ENCODE data around the gene CRX.
"Not testable (repeated sequence)": the region's sequence is repeated elsewhere in the genome, so short reads cannot be mapped to it uniquely, and the experiment has no call there.

Gene CRX

GRCh38 chr19:47804451-47804850 lies 17.3 kb upstream of the CRX start, which contains the start of gene TPRX1:
Gene TPRX1, minus strand, starts transcription at chr19:47804551. Its CDS starts 12 bp downstream, at chr19:47804539.
- not testable (repeated sequence) for DNase-seq

- no peak for DNase-seq
These were observed 16.4 kb upstream of the CRX start for GRCh38 chr19:47805313-47805712.

- no peak for DNase-seq
These were observed 15.3 kb upstream of the CRX start for GRCh38 chr19:47806435-47806834.

- peak; percentile 67 for DNase-seq
These were observed 8.3 kb upstream of the CRX start for GRCh38 chr19:47813304-47813994.

- no peak for DNase-seq
These were observed 7.8 kb upstream of the CRX start for GRCh38 chr19:47813995-47814328.

GRCh38 chr19:47816270-47816669 lies 5.5 kb upstream of the CRX start:
- DNase-seq = not testable (repeated sequence)

GRCh38 chr19:47818221-47818620 lies 3.5 kb upstream of the CRX start:
- DNase-seq = not testable (repeated sequence)

- DNase-seq = no peak
These were observed 1.9 kb upstream of the CRX start for GRCh38 chr19:47819858-47820257.

GRCh38 chr19:47820410-47820809 lies 1.3 kb upstream of the CRX start:
- DNase-seq = no peak

- DNase-seq = no peak
These were observed 2.7 kb downstream of the CRX start for GRCh38 chr19:47824396-47824795.

- DNase-seq = no peak
These were observed 5.1 kb downstream of the CRX start for GRCh38 chr19:47826800-47827199.

GRCh38 chr19:47832723-47833122 lies 11.0 kb downstream of the CRX start:
- DNase-seq = no peak

- no peak for DNase-seq
These were observed 14.3 kb downstream of the CRX start for GRCh38 chr19:47836038-47836437.

- no peak for DNase-seq
These were observed 17.7 kb downstream of the CRX start for GRCh38 chr19:47839411-47839810.

- DNase-seq = no peak
These were observed 18.2 kb downstream of the CRX start for GRCh38 chr19:47839913-47840312.

- no peak for DNase-seq
These were observed 21.2 kb downstream of the CRX start for GRCh38 chr19:47842941-47843340.

GRCh38 chr19:47848425-47848822 lies 26.7 kb downstream of the CRX start:
- no peak for DNase-seq

GRCh38 chr19:47848823-47849473 lies 27.2 kb downstream of the CRX start:
- no peak for DNase-seq

- DNase-seq = no peak
These were observed 31.3 kb downstream of the CRX start for GRCh38 chr19:47853003-47853402.

- DNase-seq = no peak
These were observed 32.7 kb downstream of the CRX start for GRCh38 chr19:47854459-47854858.

- DNase-seq = not testable (repeated sequence)
These were observed 36.5 kb downstream of the CRX start for GRCh38 chr19:47858231-47858630.

- DNase-seq = not testable (repeated sequence)
These were observed 37.0 kb downstream of the CRX start, which contains the start of gene TPRX2 for GRCh38 chr19:47858646-47859285. Gene TPRX2, plus strand, starts transcription at chr19:47859235. Its CDS starts 12 bp downstream, at chr19:47859247.

GRCh38 chr19:47859838-47860237 lies 38.1 kb downstream of the CRX start:
- DNase-seq = not testable (repeated sequence)
